Measurements from ENCODE around the gene HNF4A.
"Not testable (repeated sequence)": the region's sequence is repeated elsewhere in the genome, so short reads cannot be mapped to it uniquely, and the experiment has no call there.

The HNF4A gene

GRCh38 chr20:44355498-44356352, at the start of gene HNF4A:
TSS of gene HNF4A (plus strand) at chr20:44355699. CDS start at chr20:44355805, 106 bp downstream.
- in situ Hi-C loops (cut with MboI; ENCODE audit: low sequenced_read_pairs), result no loop called here

- in situ Hi-C loops (cut with MboI; ENCODE audit: low sequenced_read_pairs), result no loop called here
Measured at GRCh38 chr20:44306927-44307326, 48.6 kb upstream of the HNF4A start.

GRCh38 chr20:44309763-44310663, 45.5 kb upstream of the HNF4A start:
- in situ Hi-C loops (cut with MboI; ENCODE audit: low sequenced_read_pairs), result no loop called here

- in situ Hi-C loops (cut with MboI; ENCODE audit: low sequenced_read_pairs), result no loop called here
Measured at GRCh38 chr20:44310664-44311639, 44.5 kb upstream of the HNF4A start, which contains the start of gene FITM2. TSS of gene FITM2 (minus strand) at chr20:44311202. CDS start at chr20:44311148, 54 bp downstream.

GRCh38 chr20:44314870-44315269, 40.6 kb upstream of the HNF4A start:
- in situ Hi-C loops (cut with MboI; ENCODE audit: low sequenced_read_pairs), result no loop called here

GRCh38 chr20:44319839-44320422, 35.6 kb upstream of the HNF4A start:
- in situ Hi-C loops (cut with MboI; ENCODE audit: low sequenced_read_pairs), result no loop called here

- in situ Hi-C loops (cut with MboI; ENCODE audit: low sequenced_read_pairs), result no loop called here
Measured at GRCh38 chr20:44324343-44324742, 31.2 kb upstream of the HNF4A start.

- in situ Hi-C loops (cut with MboI; ENCODE audit: low sequenced_read_pairs), result no loop called here
Measured at GRCh38 chr20:44326391-44327159, 28.9 kb upstream of the HNF4A start.

- in situ Hi-C loops (cut with MboI; ENCODE audit: low sequenced_read_pairs), result not testable (repeated sequence)
Measured at GRCh38 chr20:44327748-44328147, 27.8 kb upstream of the HNF4A start.

GRCh38 chr20:44328428-44328827, 27.1 kb upstream of the HNF4A start:
- in situ Hi-C loops (cut with MboI; ENCODE audit: low sequenced_read_pairs), result no loop called here

GRCh38 chr20:44331201-44331600, 24.3 kb upstream of the HNF4A start:
- in situ Hi-C loops (cut with MboI; ENCODE audit: low sequenced_read_pairs), result no loop called here

- in situ Hi-C loops (cut with MboI; ENCODE audit: low sequenced_read_pairs), result no loop called here
Measured at GRCh38 chr20:44334306-44334705, 21.2 kb upstream of the HNF4A start.

GRCh38 chr20:44334709-44335108, 20.8 kb upstream of the HNF4A start:
- in situ Hi-C loops (cut with MboI; ENCODE audit: low sequenced_read_pairs), result no loop called here

GRCh38 chr20:44335675-44336074, 19.8 kb upstream of the HNF4A start:
- in situ Hi-C loops (cut with MboI; ENCODE audit: low sequenced_read_pairs), result no loop called here

GRCh38 chr20:44336086-44336485, 19.4 kb upstream of the HNF4A start:
- in situ Hi-C loops (cut with MboI; ENCODE audit: low sequenced_read_pairs), result no loop called here

- in situ Hi-C loops (cut with MboI; ENCODE audit: low sequenced_read_pairs), result no loop called here
Measured at GRCh38 chr20:44336725-44337380, 18.6 kb upstream of the HNF4A start, which contains the start of gene R3HDML. TSS of gene R3HDML (plus strand) at chr20:44337043. CDS start at chr20:44337158, 115 bp downstream.

- in situ Hi-C loops (cut with MboI; ENCODE audit: low sequenced_read_pairs), result no loop called here
Measured at GRCh38 chr20:44342248-44342647, 13.3 kb upstream of the HNF4A start.

- in situ Hi-C loops (cut with MboI; ENCODE audit: low sequenced_read_pairs), result no loop called here
Measured at GRCh38 chr20:44343162-44343675, 12.3 kb upstream of the HNF4A start.
